ENCODE measurements around the gene TANGO6. TPM values are rescaled to one million over a fixed set of nuclear protein-coding genes. Genes with fewer than 3 reads are reported as not detected.

TANGO6 gene
- total and polyA plus RNA-seq, 2 of the 8 experiments (the other 6 are each of a cell fraction or from before 2014, with no cell fraction given) = 5.0 to 19.5 TPM

GRCh38 chr16:68839831-68840230 lies 3.5 kb upstream of the TANGO6 start:
- CTCF ChIA-PET (ENCODE audit: partially characterized antibody) = interaction anchor here (1.1 kb wide), 1 partner anchor 249 kb away, joined by 3 read pairs; no protein-coding TSS in a partner anchor
- Histone ChIP-seq H2BK12ac (ENCODE audit: low read depth, low read length) (no peak overlapping the region), H3K56ac (replicated peaks; ENCODE audit: insufficient read length, low read depth, low read length) (no peak overlapping the region), H3K4me2 (ENCODE audit: insufficient read depth in 1 of 2, low read depth in 2 of 2, low read length in 2 of 2) (no peak overlapping the region), H2BK5ac (ENCODE audit: low read depth, low read length) (no peak overlapping the region), H2BK15ac (ENCODE audit: low read length) (no peak overlapping the region), H4K5ac (ENCODE audit: insufficient read length, low read depth, low read length) (no peak overlapping the region), H3K14ac (ENCODE audit: insufficient read length) (no peak overlapping the region), H2AFZ (ENCODE audit: low read length) (no peak overlapping the region), H3K4me3 (ENCODE audit: extremely low read depth in 1 of 4, insufficient read depth in 2 of 4, low read depth in 3 of 4, low read length in 4 of 4) (no peak overlapping the region), H4K8ac (ENCODE audit: extremely low read depth, insufficient read depth, low read length) (no peak overlapping the region), H3K18ac (ENCODE audit: extremely low read depth, low read length) (no peak overlapping the region), H2BK120ac (replicated peaks; ENCODE audit: low read depth, low read length) (no peak overlapping the region), H3K4ac (replicated peaks; ENCODE audit: insufficient read length, low read depth, low read length) (no peak overlapping the region), H3K27me3 (replicated peaks in 1 of 4; ENCODE audit: control insufficient read depth in 3 of 4, extremely low read depth in 1 of 4, insufficient read depth in 3 of 4, low read length in 3 of 4) (no peaks in the 10 kb centered on the region), H2AK5ac (ENCODE audit: low read depth, low read length) (no peak overlapping the region), H3K79me2 (ENCODE audit: control insufficient read depth in 1 of 2, insufficient read depth in 2 of 2, low read length in 2 of 2) (no peaks in the 10 kb centered on the region), H3K79me1 (ENCODE audit: low read depth, low read length) (no peaks in the 10 kb centered on the region), H3K36me3 (ENCODE audit: control insufficient read depth in 2 of 4, insufficient read depth in 4 of 4, low read length in 3 of 4) (peaks cover under 1 to 11% (median 6%) of the 10 kb centered on the region in 4 experiments; a peak in 7 of 8 replicates), H2BK20ac (ENCODE audit: low read length) (no peak overlapping the region), H3K9me3 (ENCODE audit: insufficient read depth in 2 of 2, low read depth in 1 of 2, low read length in 1 of 2) (no peaks in the 10 kb centered on the region), H3K23ac (ENCODE audit: insufficient read length) (no peak overlapping the region), H3K4me1 (replicated peaks in 1 of 4; ENCODE audit: control insufficient read depth in 3 of 4, insufficient read depth in 4 of 4, low read length in 3 of 4) (no peaks in the 10 kb centered on the region), H3K27ac (ENCODE audit: low read depth, low read length) (no peak overlapping the region), H3K9ac (replicated peaks in 1 of 4; ENCODE audit: extremely low read depth in 1 of 4, low read depth in 3 of 4, low read length in 3 of 4) (no peak overlapping the region), H4K20me1 (replicated peaks in 1 of 2; ENCODE audit: control insufficient read depth in 1 of 2, insufficient read depth in 2 of 2, low read length in 2 of 2) (no peaks in the 10 kb centered on the region), H3K23me2 (ENCODE audit: low read depth, low read length) (peaks cover 6% of the 10 kb centered on the region), H4K91ac (replicated peaks; ENCODE audit: insufficient read length, low read length) (no peak overlapping the region)
- POLR2A ChIA-PET (ENCODE audit: partially characterized antibody) = interaction anchor here (1.0 kb wide), 1 partner anchor 59 kb away, joined by 3 read pairs; no protein-coding TSS in a partner anchor
- TF ChIP-seq BACH1 (IDR thresholded peaks at IDR 0.05; ENCODE audit: low read length) (no peak), RFX5 (IDR thresholded peaks at IDR 0.05; ENCODE audit: borderline replicate concordance, low read depth, low read length) (no peak), E2F6 (IDR thresholded peaks at IDR 0.05) (no peak), EP300 (IDR thresholded peaks at IDR 0.05; ENCODE audit: borderline replicate concordance in 1 of 2, low read depth in 2 of 2, low read length in 2 of 2) (no peak), HDAC6 (IDR thresholded peaks at IDR 0.05; ENCODE audit: low read depth, low read length) (no peak)
- FAIRE-seq (no peak), DNase-seq (ENCODE audit: low read depth in 1 of 2, low spot score in 2 of 2) (no peak)
- 96% methylated on average over 4 of the region's 4 CpGs; no CpG with 5 or more reads in 1 of the 2 experiments for WGBS, 2 experiments (ENCODE audit: extremely low coverage in 1 of 2, insufficient coverage in 1 of 2, insufficient read length in 1 of 2, insufficient replicate concordance in 2 of 2, low coverage in 1 of 2, low lambda C conversion rate in 2 of 2, missing lambda C conversion rate in 1 of 2)
